HCT116 (cell line): ENCODE measurements around the gene MLC1. TPM values are rescaled to one million over a fixed set of nuclear protein-coding genes. Genes with fewer than 3 reads are reported as not detected.

Experiments used
- ATAC-seq: fragments of 200-7000 bp; cut with Tn5 transposase; 2 replicates; pipeline ENCODE4 v1.9.1; 2020; ENCODE audit warnings: mild to moderate bottlenecking, moderate library complexity
- BruUV-seq: library from RNA; stranded (reverse); fragments of 400-500 nt; replicated peaks from 2 replicates; lab custom pipeline; 2021; lab: Mats Ljungman, UMichigan
- CTCF ChIA-PET: fragments of 300-600 bp; sonication (Branson Sonifier 250); formaldehyde crosslinking; loops from one replicate; lab custom pipeline; 2021; ENCODE audit warnings: antibody characterized with exemption; lab: Charles Lee
- POLR2A ChIA-PET: fragments of 300-600, 350-600 bp; sonication (Branson Sonifier 250); formaldehyde crosslinking; loops from one replicate; lab custom pipeline; 2021; ENCODE audit warnings: antibody characterized with exemption; lab: Charles Lee
- RAD21 ChIA-PET, 2 experiments: fragments of 300-600 bp; sonication (Branson Sonifier 250); formaldehyde crosslinking; loops; one replicate each; lab custom pipeline; 2023; ENCODE audit warnings: low total read pairs in 2 of 2; ENCODE audit not compliant: uncharacterized antibody in 2 of 2, unreplicated experiment in 2 of 2, low non-redundant PET in 1 of 2; lab: Charles Lee
- DNase-seq: peaks from one replicate; pipeline ENCODE4 v3.0.0-alpha.2; 2010; ENCODE audit warnings: low read depth, low spot score
- H2AFZ ChIP-seq: fragments of 200-600 bp; shearing (Covaris generic), sonication (generic); 2 replicates; pipeline ENCODE4 v1.6.1; 2017; ENCODE audit warnings: low read depth, mixed run types, mixed read lengths, antibody characterized with exemption, low read length; ENCODE audit not compliant: poor library complexity, severe bottlenecking
- H3K27ac ChIP-seq: 2 replicates; pipeline ENCODE4 v1.5.1; 2012; ENCODE audit warnings: low read depth, low read length
- H3K27me3 ChIP-seq: fragments of 200-600 bp; sonication (generic); 2 replicates; pipeline ENCODE4 v1.6.1; 2016; ENCODE audit warnings: mixed run types, low read length, mixed read lengths; ENCODE audit not compliant: insufficient read depth
- H3K36me3 ChIP-seq, 2 experiments: fragments of 200-500 bp in 1 of 2; fragments of 200-600 bp in 1 of 2; sonication (Bioruptor generic) in 1 of 2; sonication (generic) in 1 of 2; 2 replicates each; pipeline versions ENCODE4 v1.5.1 to v1.6.1; 2014 to 2016; ENCODE audit warnings: low read length in 2 of 2, inconsistent platforms in 1 of 2, mixed read lengths in 1 of 2, mixed run types in 1 of 2; ENCODE audit not compliant: insufficient read depth in 2 of 2, control insufficient read depth in 1 of 2
- H3K4me1 ChIP-seq, 2 experiments: fragments of 200-600 bp in 1 of 2; sonication (generic) in 1 of 2; 2 replicates each; pipeline versions ENCODE4 v1.5.1 to v1.6.1; 2012 to 2017; ENCODE audit warnings: low read length in 2 of 2, inconsistent platforms in 1 of 2, mild to moderate bottlenecking in 1 of 2, mixed read lengths in 1 of 2, mixed run types in 1 of 2, moderate library complexity in 1 of 2; ENCODE audit not compliant: insufficient read depth in 2 of 2, control insufficient read depth in 1 of 2
- H3K4me2 ChIP-seq: fragments of 200-600 bp; sonication (generic); 2 replicates; pipeline ENCODE4 v1.6.1; 2017; ENCODE audit warnings: mixed run types, low read length, mixed read lengths
- H3K4me3 ChIP-seq, 2 experiments: fragments of 200-600 bp in 1 of 2; sonication (generic) in 1 of 2; replicated peaks in 1 of 2; 2 replicates each; pipeline ENCODE4 v1.5.1; 2011 to 2016; ENCODE audit warnings: low read length in 2 of 2, control low read depth in 1 of 2, low read depth in 1 of 2, mild to moderate bottlenecking in 1 of 2, mixed read lengths in 1 of 2, mixed run types in 1 of 2
- H3K79me2 ChIP-seq: fragments of 200-600 bp; sonication (generic); 2 replicates; pipeline ENCODE4 v1.6.1; 2017; ENCODE audit warnings: mild to moderate bottlenecking, mixed run types, low read length, moderate library complexity, mixed read lengths; ENCODE audit not compliant: insufficient read depth
- H3K9ac ChIP-seq: fragments of 200-600 bp; sonication (generic); 2 replicates; pipeline ENCODE4 v1.6.1; 2016; ENCODE audit warnings: low read length, mixed read lengths
- H3K9me2 ChIP-seq: fragments of 200-600 bp; sonication (generic), shearing (Covaris generic); 2 replicates; pipeline ENCODE4 v1.6.1; 2017; ENCODE audit warnings: mixed run types, mild to moderate bottlenecking, moderate library complexity; ENCODE audit not compliant: insufficient read depth
- H3K9me3 ChIP-seq, 2 experiments: fragments of 200-500 bp in 1 of 2; fragments of 200-600 bp in 1 of 2; sonication (Bioruptor generic) in 1 of 2; sonication (generic) in 1 of 2; 2 replicates each; pipeline ENCODE4 v1.6.1; 2014 to 2017; ENCODE audit warnings: low read length in 2 of 2, mixed read lengths in 2 of 2, inconsistent platforms in 1 of 2, low read depth in 1 of 2, mild to moderate bottlenecking in 1 of 2, mixed run types in 1 of 2, moderate library complexity in 1 of 2; ENCODE audit not compliant: control insufficient read depth in 1 of 2, insufficient read depth in 1 of 2
- H4K20me1 ChIP-seq: fragments of 200-600 bp; sonication (generic), shearing (Covaris generic); 2 replicates; pipeline ENCODE4 v1.6.1; 2017; ENCODE audit warnings: mixed run types, mild to moderate bottlenecking, moderate library complexity; ENCODE audit not compliant: insufficient read depth
- JUND ChIP-seq: IDR thresholded peaks from 2 replicates; pipeline ENCODE4 v1.6.1; 2012
- SRF ChIP-seq: IDR thresholded peaks from 2 replicates; pipeline ENCODE4 v1.6.1; 2012; ENCODE audit warnings: low read depth
- TCF7L2 ChIP-seq: IDR thresholded peaks from 2 replicates; pipeline ENCODE4 v1.7.0; 2011; ENCODE audit warnings: borderline replicate concordance, inconsistent platforms; ENCODE audit not compliant: insufficient read depth, insufficient read length; ENCODE audit errors: extremely low read depth
- ZFX ChIP-seq: fragments of 450-650 bp; IDR thresholded peaks from 2 replicates; pipeline ENCODE4 v1.6.1; 2017
- intact Hi-C: fragments of 100-400 bp; cut with micrococcal nuclease; formaldehyde crosslinking; loops from 2 replicates; pipeline ENCODE4 v1.10.0; 2022
- total RNA-seq: library from RNA; stranded (reverse); gene quantifications from one replicate; pipeline ENCODE4 v1.2.1, GENCODE V29; 2021; ENCODE audit not compliant: unreplicated experiment
- TF ChIP-seq, protein P1 (sequence below), 3 experiments: fragments of 200-600 bp in 1 of 3; sonication (generic) in 1 of 3; IDR thresholded peaks in 2 of 3; conservative IDR thresholded peaks in 1 of 3; 2 replicates each; pipeline ENCODE4 v1.5.1; 2012 to 2017; ENCODE audit warnings: low read depth in 2 of 3, low read length in 2 of 3, antibody characterized with exemption in 1 of 3, borderline replicate concordance in 1 of 3, control low read depth in 1 of 3, mild to moderate bottlenecking in 1 of 3, mixed read lengths in 1 of 3, mixed run types in 1 of 3, moderate library complexity in 1 of 3; ENCODE audit not compliant: insufficient read depth in 1 of 3
- TF ChIP-seq, protein P2 (sequence below): IDR thresholded peaks from 2 replicates; pipeline ENCODE4 v1.6.1; 2012; ENCODE audit warnings: low read depth

Gene MLC1
- total RNA-seq, 1 experiment from 2014 or later, result not detected

DNA sequence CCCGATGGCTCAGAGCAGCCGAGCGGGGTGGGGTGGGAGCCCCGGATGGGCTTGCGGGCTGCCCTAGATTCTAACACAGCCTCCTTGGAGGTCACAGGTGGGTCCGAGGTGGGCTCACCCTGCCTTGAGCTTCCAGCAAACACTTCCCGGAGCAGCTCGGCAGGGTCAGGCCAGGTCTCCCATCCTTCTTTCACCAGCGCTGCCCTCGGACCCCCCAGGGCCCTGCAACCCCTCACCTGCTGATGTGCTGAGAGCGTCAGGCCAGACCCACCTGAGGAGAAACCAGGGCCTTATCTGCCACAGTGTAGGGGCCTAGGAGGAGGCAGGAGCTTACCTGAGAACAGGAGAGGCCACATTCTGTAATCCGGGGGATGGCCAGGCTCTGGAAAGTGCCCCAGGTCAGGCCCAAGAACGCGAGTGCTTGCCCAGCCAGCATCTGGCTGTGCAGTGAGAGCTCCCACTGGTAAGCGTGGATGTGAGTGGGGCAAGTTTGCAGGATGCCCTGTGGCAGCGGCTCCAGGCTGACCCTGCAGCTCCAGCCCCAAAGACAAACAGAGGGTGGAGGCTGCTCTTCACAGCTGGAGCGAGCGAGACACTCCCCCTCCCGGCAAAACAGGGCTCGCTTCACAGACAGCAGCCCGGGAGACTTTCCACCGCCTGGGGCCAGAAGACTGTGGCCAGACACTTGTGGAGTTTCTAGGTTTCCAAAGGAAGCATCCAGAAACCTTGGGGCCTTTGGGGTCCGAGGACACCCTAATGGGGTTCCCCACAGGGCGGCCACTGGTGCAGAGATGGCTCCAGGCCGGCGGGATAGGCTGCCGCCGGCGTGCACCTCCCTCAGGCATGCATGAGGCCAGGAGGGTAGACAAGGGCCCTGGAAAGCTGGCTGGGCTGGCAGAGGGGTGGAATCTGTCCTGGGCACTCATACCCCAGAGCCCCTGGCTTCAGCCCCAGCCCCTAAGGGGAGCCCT lies 72.7 kb downstream of the MLC1 start, which contains the start of gene IL17REL:
TSS of gene IL17REL (minus strand) at position 555 of the 971 bp plus-strand sequence. CDS start at position 436, 119 bp downstream.
- Histone ChIP-seq H3K36me3 (no peaks in the 10 kb centered on the region), H3K4me1 (peaks cover 0 to 8% of the 10 kb centered on the region in 2 experiments; a peak in 1 of 4 replicates), H3K27me3 (no peaks in the 10 kb centered on the region), H3K27ac (no peak within 1 kb of the TSS), H3K79me2 (no peaks in the 10 kb centered on the region), H3K9me3 (no peaks in the 10 kb centered on the region), H3K9ac (no peak within 1 kb of the TSS), H4K20me1 (no peaks in the 10 kb centered on the region), H2AFZ (no peak within 1 kb of the TSS), H3K4me3 (no peak within 1 kb of the TSS), H3K9me2 (no peaks in the 10 kb centered on the region), H3K4me2 (no peak within 1 kb of the TSS)
- ChIA-PET RAD21 (no interaction called here), POLR2A (no interaction called here), CTCF (interaction anchor here (1.4 kb wide), 1 partner anchor 18 kb away, joined by 3 read pairs; no protein-coding TSS in a partner anchor)
- DNase-seq (no peak), ATAC-seq (no peak)
- no peak for TF ChIP-seq ZFX
- no peak for TF ChIP-seq JUND
- no peak for TF ChIP-seq TCF7L2
- TF ChIP-seq, protein P1, sequence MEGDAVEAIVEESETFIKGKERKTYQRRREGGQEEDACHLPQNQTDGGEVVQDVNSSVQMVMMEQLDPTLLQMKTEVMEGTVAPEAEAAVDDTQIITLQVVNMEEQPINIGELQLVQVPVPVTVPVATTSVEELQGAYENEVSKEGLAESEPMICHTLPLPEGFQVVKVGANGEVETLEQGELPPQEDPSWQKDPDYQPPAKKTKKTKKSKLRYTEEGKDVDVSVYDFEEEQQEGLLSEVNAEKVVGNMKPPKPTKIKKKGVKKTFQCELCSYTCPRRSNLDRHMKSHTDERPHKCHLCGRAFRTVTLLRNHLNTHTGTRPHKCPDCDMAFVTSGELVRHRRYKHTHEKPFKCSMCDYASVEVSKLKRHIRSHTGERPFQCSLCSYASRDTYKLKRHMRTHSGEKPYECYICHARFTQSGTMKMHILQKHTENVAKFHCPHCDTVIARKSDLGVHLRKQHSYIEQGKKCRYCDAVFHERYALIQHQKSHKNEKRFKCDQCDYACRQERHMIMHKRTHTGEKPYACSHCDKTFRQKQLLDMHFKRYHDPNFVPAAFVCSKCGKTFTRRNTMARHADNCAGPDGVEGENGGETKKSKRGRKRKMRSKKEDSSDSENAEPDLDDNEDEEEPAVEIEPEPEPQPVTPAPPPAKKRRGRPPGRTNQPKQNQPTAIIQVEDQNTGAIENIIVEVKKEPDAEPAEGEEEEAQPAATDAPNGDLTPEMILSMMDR (IDR thresholded peaks at IDR 0.05 in 2 of 3, conservative IDR thresholded peaks at IDR 0.05 in 1 of 3; ENCODE audit: borderline replicate concordance in 1 of 3, insufficient read depth in 1 of 3, low read depth in 2 of 3, low read length in 2 of 3), result no peak
- TF ChIP-seq, protein P2, sequence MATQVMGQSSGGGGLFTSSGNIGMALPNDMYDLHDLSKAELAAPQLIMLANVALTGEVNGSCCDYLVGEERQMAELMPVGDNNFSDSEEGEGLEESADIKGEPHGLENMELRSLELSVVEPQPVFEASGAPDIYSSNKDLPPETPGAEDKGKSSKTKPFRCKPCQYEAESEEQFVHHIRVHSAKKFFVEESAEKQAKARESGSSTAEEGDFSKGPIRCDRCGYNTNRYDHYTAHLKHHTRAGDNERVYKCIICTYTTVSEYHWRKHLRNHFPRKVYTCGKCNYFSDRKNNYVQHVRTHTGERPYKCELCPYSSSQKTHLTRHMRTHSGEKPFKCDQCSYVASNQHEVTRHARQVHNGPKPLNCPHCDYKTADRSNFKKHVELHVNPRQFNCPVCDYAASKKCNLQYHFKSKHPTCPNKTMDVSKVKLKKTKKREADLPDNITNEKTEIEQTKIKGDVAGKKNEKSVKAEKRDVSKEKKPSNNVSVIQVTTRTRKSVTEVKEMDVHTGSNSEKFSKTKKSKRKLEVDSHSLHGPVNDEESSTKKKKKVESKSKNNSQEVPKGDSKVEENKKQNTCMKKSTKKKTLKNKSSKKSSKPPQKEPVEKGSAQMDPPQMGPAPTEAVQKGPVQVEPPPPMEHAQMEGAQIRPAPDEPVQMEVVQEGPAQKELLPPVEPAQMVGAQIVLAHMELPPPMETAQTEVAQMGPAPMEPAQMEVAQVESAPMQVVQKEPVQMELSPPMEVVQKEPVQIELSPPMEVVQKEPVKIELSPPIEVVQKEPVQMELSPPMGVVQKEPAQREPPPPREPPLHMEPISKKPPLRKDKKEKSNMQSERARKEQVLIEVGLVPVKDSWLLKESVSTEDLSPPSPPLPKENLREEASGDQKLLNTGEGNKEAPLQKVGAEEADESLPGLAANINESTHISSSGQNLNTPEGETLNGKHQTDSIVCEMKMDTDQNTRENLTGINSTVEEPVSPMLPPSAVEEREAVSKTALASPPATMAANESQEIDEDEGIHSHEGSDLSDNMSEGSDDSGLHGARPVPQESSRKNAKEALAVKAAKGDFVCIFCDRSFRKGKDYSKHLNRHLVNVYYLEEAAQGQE, result no peak
- no peak for TF ChIP-seq SRF
- BruUV-seq, result no TSS peak
- intact Hi-C loops, result no loop called here
